SK-N-MC (cell line): Measurements from ENCODE around the gene EXOC3L4.

ENCODE experiments used
- DNase-seq: peaks from one replicate; pipeline ENCODE4 v3.0.0-alpha.2; 2011; ENCODE audit warnings: low read depth, low spot score
- H3K27ac ChIP-seq: fragments of 200-600 bp; sonication (generic); 2 replicates; pipeline ENCODE4 v1.5.1; 2016; ENCODE audit warnings: mixed run types
- H3K36me3 ChIP-seq: fragments of 200-600 bp; sonication (generic); 2 replicates; pipeline ENCODE4 v1.6.1; 2017; ENCODE audit warnings: antibody characterized with exemption, low read length, mixed read lengths; ENCODE audit not compliant: insufficient read depth
- H3K4me3 ChIP-seq: fragments of 200-600 bp; sonication (generic); 2 replicates; pipeline ENCODE4 v1.5.1; 2016
- H3K9ac ChIP-seq: fragments of 200-600 bp; sonication (generic); 2 replicates; pipeline ENCODE4 v1.8.0; 2017; ENCODE audit warnings: mixed run types, mixed read lengths; ENCODE audit not compliant: insufficient read length
- H3K9me3 ChIP-seq: fragments of 200-600 bp; sonication (generic); 2 replicates; pipeline ENCODE4 v1.6.1; 2017; ENCODE audit warnings: low read depth, mild to moderate bottlenecking, antibody characterized with exemption, low read length, moderate library complexity, mixed read lengths
- EZH2 ChIP-seq: fragments of 200-600 bp; sonication (generic); IDR thresholded peaks from one replicate; pipeline ENCODE4 v1.6.1; 2017; ENCODE audit warnings: antibody characterized with exemption
- FOXP2 ChIP-seq: optimal IDR thresholded peaks from 2 replicates; pipeline ENCODE3; 2011; ENCODE audit warnings: mild to moderate bottlenecking, moderate library complexity; ENCODE audit not compliant: insufficient read depth; ENCODE audit errors: extremely low read length, control extremely low read depth
- POLR2AphosphoS5 ChIP-seq: IDR thresholded peaks from 2 replicates; pipeline ENCODE4 v1.6.1; 2012; ENCODE audit warnings: mild to moderate bottlenecking, low read depth, low read length, borderline replicate concordance

Gene EXOC3L4

DNA sequence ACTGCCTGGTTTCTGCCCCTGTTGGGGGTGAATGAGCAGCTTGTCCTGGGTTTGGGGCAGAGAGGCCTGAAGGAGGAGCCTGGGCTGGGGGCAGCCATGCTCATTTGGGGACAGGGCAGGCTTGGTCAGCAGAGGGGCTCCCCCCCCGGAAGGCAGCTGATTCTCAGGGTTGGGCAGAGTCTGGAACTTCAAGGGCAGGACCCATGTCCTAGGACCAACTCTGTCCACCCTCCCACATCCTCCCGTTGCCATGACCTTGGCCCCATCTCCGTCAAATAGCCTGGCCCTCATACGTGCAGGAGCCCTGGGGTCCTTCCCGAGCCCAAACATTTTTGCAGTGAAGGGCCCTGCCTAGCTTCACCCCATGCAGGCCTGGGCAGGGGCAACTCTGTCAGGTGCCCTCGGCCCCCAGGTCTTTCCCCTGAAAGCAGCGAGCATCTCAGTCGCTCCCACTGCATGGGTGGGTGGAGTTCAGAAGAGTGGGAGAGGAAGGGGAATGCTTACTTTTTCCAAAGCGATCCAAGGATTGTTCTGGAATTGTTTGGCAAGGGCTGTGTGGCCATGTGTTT is 61.4 kb downstream of the EXOC3L4 start:
- TF ChIP-seq FOXP2 (no peak), EZH2 (no peak)
- Histone ChIP-seq H3K36me3 (no peaks in the 10 kb centered on the region), H3K27ac (no peak overlapping the region), H3K4me3 (no peak overlapping the region), H3K9me3 (no peaks in the 10 kb centered on the region), H3K9ac (no peak overlapping the region)
- no peak for DNase-seq

DNA sequence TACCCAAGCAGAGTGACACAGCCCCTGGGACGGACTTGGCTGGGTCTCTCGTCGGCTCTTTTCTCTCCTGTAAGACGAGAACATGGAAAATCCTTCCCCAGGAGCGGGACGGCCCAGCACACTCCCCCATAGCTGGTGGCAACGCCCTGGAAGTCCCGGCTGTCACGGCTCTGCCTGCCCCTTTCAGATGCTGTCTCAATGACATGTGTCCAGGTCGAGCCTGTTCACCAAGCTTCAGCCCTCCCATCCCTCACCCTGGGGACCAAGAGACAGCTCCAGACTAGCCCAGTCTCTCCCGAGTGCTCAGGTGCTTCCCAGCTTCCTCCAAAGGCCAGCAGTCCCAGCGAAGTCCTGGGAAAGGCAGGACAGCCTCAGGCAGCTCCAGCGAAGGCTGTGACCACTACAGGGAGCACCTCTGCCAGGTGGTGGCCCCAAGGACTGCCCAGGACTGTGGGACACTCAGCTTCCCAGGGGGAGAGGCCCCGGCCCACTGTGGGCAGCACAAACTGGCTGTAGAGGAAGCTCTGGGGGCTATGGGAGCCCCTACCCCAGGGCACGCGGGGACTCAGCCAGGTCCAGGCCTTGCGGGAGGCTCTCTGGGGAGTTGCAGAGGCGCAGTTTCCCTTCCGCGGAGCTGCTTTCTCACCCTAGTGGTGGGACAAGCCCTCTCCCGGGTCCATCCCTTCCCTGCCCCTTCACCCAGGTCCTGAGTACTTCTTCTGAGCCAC is 62.3 kb downstream of the EXOC3L4 start:
- Histone ChIP-seq H3K27ac (no peak overlapping the region), H3K4me3 (no peak overlapping the region), H3K9me3 (no peaks in the 10 kb centered on the region), H3K36me3 (no peaks in the 10 kb centered on the region), H3K9ac (no peak overlapping the region)
- DNase-seq: no peak
- TF ChIP-seq FOXP2 (no peak), POLR2AphosphoS5 (no peak), EZH2 (no peak)

DNA sequence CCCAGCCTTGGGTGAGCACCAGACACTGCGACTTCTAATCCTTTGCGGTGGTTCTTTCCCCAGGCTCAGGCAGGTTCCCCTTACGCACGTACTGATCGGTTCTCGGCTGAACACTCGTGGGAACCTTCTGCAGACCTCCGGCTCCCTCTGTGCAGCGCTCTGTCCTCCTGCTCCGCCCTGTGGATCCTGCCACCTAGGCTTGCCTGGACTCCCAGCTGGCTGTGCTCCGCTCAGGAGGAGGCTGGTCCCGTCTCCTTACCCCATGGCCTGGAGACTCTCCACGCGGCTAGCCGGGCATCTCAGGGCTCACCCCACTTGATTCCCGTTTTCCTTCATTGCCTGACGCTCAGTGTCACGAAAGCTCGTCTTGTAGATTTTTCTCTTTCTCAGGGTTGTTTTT is 63.4 kb downstream of the EXOC3L4 start:
- Histone ChIP-seq H3K9me3 (no peaks in the 10 kb centered on the region), H3K9ac (no peak overlapping the region), H3K36me3 (no peaks in the 10 kb centered on the region), H3K27ac (no peak overlapping the region), H3K4me3 (no peak overlapping the region)
- TF ChIP-seq POLR2AphosphoS5 (no peak), EZH2 (no peak), FOXP2 (no peak)
- no peak for DNase-seq

DNA sequence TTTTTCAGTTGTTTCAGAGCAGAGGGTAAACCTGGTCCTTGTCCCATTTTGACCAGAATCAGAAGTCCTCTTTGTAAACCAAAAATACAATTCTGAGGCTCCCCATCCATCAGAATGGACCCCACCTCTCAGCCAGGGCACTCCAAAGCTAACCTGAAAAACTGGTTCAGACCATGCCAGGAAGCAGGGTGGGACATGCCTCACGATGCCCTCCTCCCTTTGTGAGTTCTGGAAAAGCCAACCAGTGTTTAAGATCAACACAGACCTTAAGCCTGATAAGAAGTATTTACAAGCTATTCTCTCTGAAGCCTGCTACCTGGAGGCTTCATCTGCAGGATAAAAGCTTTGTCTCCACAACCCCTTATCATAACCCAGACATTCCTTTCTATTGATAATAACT is 64.2 kb downstream of the EXOC3L4 start:
- Histone ChIP-seq H3K36me3 (no peaks in the 10 kb centered on the region), H3K4me3 (no peak overlapping the region), H3K9ac (no peak overlapping the region), H3K9me3 (no peaks in the 10 kb centered on the region), H3K27ac (no peak overlapping the region)
- no peak for TF ChIP-seq EZH2
- no peak for TF ChIP-seq FOXP2
- TF ChIP-seq POLR2AphosphoS5: no peak
- no peak for DNase-seq
